Measurements from ENCODE around the gene H2AZ2.

DNA sequence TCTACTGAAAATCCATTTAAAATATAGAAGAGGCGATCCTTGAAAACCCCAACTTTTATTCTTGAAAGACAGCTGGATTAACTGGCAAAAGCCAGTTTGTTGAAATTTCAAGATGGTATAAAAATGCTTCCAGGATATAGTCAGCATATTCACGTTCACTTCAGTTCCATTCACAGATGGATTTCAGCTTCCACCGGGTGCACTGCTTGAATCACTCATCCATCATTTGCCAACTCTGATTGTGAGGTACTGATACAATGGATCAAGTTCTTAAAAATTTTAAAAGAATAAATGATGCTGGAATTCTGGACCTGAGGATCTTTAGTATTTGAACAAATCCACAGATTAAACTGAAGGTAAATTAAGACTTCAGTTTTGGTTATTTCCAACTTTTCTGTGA is 35.0 kb upstream of the H2AZ2 start:
- TF ChIP-seq, protein P1, sequence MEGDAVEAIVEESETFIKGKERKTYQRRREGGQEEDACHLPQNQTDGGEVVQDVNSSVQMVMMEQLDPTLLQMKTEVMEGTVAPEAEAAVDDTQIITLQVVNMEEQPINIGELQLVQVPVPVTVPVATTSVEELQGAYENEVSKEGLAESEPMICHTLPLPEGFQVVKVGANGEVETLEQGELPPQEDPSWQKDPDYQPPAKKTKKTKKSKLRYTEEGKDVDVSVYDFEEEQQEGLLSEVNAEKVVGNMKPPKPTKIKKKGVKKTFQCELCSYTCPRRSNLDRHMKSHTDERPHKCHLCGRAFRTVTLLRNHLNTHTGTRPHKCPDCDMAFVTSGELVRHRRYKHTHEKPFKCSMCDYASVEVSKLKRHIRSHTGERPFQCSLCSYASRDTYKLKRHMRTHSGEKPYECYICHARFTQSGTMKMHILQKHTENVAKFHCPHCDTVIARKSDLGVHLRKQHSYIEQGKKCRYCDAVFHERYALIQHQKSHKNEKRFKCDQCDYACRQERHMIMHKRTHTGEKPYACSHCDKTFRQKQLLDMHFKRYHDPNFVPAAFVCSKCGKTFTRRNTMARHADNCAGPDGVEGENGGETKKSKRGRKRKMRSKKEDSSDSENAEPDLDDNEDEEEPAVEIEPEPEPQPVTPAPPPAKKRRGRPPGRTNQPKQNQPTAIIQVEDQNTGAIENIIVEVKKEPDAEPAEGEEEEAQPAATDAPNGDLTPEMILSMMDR (conservative IDR thresholded peaks at IDR 0.05), result no peak
- TF ChIP-seq EZH2 (IDR thresholded peaks at IDR 0.05; ENCODE audit: low read depth), result no peak

Measured in PC-9 (cell line).